Peyer's patch (tissue), 4 donors: Measurements from ENCODE around the gene NRL. TPM values are rescaled to one million over a fixed set of nuclear protein-coding genes. Genes with fewer than 3 reads are reported as not detected.
"Not testable (repeated sequence)": the region's sequence is repeated elsewhere in the genome, so short reads cannot be mapped to it uniquely, and the experiment has no call there.

Experiments
- DNase-seq, 3 donors: peaks; one replicate each; pipeline ENCODE4 v3.0.0-alpha.2; 2017 to 2019
- H3K27ac ChIP-seq, 4 donors: fragments of 200-600 bp; sonication (generic); one replicate each; pipeline ENCODE4 v1.5.1; 2016 to 2019
- H3K27me3 ChIP-seq, 2 donors: fragments of 200-600 bp; sonication (generic); one replicate each; pipeline ENCODE4 v1.5.1; 2019
- H3K36me3 ChIP-seq, 3 donors: fragments of 200-600 bp; sonication (generic); one replicate each; pipeline ENCODE4 v1.5.1; 2016 to 2019
- H3K4me1 ChIP-seq, 4 donors: fragments of 200-600 bp; sonication (generic); one replicate each; pipeline ENCODE4 v1.5.1; 2016 to 2019
- H3K4me3 ChIP-seq, 4 donors: fragments of 200-600 bp; sonication (generic); 1 replicate in 3 of 4; 2 replicates in 1 of 4; pipeline ENCODE4 v1.5.1; 2016 to 2019; ENCODE audit warnings: mild to moderate bottlenecking in 1 of 4
- H3K9me3 ChIP-seq, 4 donors: fragments of 200-600 bp; sonication (generic); one replicate each; pipeline ENCODE4 v1.5.1; 2016 to 2019; ENCODE audit warnings: mild to moderate bottlenecking in 1 of 4
- POLR2A ChIP-seq, 2 donors: fragments of 450-650 bp; IDR thresholded peaks; one replicate each; pipeline ENCODE4 v1.5.1; 2017; ENCODE audit warnings: antibody characterized with exemption in 2 of 2, mild to moderate bottlenecking in 2 of 2, moderate library complexity in 2 of 2
- total RNA-seq, 4 donors: library from RNA; depleted of rRNA; stranded (reverse); fragments of >200 nt; gene quantifications; one replicate each; pipeline ENCODE4 v1.1.0, GENCODE V29; 2016
- TF ChIP-seq, protein P1 (sequence below), 6 experiments: fragments of 450-650 bp in 4 of 6; fragments of 200-600 bp in 2 of 6; sonication (generic) in 1 of 6; IDR thresholded peaks; one replicate each; pipeline ENCODE4 v1.5.1; 2017 to 2019; ENCODE audit warnings: antibody characterized with exemption in 6 of 6, mild to moderate bottlenecking in 3 of 6, moderate library complexity in 1 of 6

NRL gene
- total RNA-seq, 4 donors from 2014 or later: 4.6 to 14.2 (median 13.5) TPM; not detected in 1

DNA sequence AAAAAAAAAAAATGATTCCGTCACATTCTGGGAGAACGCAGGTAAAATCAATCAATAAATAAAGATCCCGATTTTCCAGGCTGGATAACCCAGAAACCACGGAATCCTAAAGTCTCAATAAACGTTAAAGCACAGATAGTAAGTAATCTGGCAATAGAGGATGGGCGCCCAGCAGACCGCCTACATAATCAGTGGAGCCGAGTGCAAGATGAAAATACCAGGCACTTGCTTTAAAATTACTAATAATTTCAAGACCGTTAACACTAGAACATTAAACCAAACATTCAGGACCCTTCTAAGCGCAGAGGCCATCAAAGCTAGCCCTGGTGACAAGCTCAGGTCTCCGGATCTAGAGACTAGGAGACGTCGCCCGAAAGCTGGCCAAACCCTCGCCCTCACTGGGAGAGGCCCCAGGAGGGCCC is 1.4 kb downstream of the NRL start:
- Histone ChIP-seq H3K4me1 (peaks cover 9 to 31% (median 11%) of the 10 kb centered on the region in 4 donors), H3K36me3 (peaks cover 0 to 17% (median 0%) of the 10 kb centered on the region in 3 donors), H3K4me3 (peak overlapping the region; percentile 50 to 89 (median 72)), H3K27ac (peak overlapping the region; percentile 94 to 99 (median 97)), H3K27me3 (no peaks in the 10 kb centered on the region), H3K9me3 (no peaks in the 10 kb centered on the region)
- no peak for TF ChIP-seq POLR2A (IDR thresholded peaks at IDR 0.05)
- TF ChIP-seq, protein P1, sequence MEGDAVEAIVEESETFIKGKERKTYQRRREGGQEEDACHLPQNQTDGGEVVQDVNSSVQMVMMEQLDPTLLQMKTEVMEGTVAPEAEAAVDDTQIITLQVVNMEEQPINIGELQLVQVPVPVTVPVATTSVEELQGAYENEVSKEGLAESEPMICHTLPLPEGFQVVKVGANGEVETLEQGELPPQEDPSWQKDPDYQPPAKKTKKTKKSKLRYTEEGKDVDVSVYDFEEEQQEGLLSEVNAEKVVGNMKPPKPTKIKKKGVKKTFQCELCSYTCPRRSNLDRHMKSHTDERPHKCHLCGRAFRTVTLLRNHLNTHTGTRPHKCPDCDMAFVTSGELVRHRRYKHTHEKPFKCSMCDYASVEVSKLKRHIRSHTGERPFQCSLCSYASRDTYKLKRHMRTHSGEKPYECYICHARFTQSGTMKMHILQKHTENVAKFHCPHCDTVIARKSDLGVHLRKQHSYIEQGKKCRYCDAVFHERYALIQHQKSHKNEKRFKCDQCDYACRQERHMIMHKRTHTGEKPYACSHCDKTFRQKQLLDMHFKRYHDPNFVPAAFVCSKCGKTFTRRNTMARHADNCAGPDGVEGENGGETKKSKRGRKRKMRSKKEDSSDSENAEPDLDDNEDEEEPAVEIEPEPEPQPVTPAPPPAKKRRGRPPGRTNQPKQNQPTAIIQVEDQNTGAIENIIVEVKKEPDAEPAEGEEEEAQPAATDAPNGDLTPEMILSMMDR (IDR thresholded peaks at IDR 0.05): no peak
- DNase-seq: no peak

GRCh38 chr14:24110523-24110922 is 4.2 kb downstream of the NRL start:
- Histone ChIP-seq H3K36me3 (no peaks in the 10 kb centered on the region), H3K27me3 (no peaks in the 10 kb centered on the region), H3K9me3 (no peaks in the 10 kb centered on the region), H3K27ac (peak overlapping the region in 2 of 4 donors; percentile 23 to 35), H3K4me3 (no peak overlapping the region), H3K4me1 (peaks cover 0 to 12% (median 8%) of the 10 kb centered on the region in 4 donors)
- no peak for TF ChIP-seq POLR2A (IDR thresholded peaks at IDR 0.05)
- TF ChIP-seq, protein P1 (IDR thresholded peaks at IDR 0.05): no peak
- no peak for DNase-seq

GRCh38 chr14:24110060-24110459 is 4.7 kb downstream of the NRL start:
- DNase-seq: no peak
- Histone ChIP-seq H3K9me3 (no peaks in the 10 kb centered on the region), H3K4me1 (peaks cover 0 to 10% (median 8%) of the 10 kb centered on the region in 4 donors), H3K27ac (peak overlapping the region in 1 of 4 donors; percentile 23), H3K36me3 (no peaks in the 10 kb centered on the region), H3K4me3 (no peak overlapping the region), H3K27me3 (no peaks in the 10 kb centered on the region)
- TF ChIP-seq, protein P1 (IDR thresholded peaks at IDR 0.05): no peak
- TF ChIP-seq POLR2A (IDR thresholded peaks at IDR 0.05): no peak

GRCh38 chr14:24108336-24108874 is 6.3 kb downstream of the NRL start:
- Histone ChIP-seq H3K36me3 (peaks cover 0 to 5% (median 0%) of the 10 kb centered on the region in 3 donors), H3K4me3 (no peak overlapping the region), H3K27me3 (no peaks in the 10 kb centered on the region), H3K9me3 (no peaks in the 10 kb centered on the region), H3K4me1 (peaks cover 0 to 9% (median 5%) of the 10 kb centered on the region in 4 donors), H3K27ac (peak overlapping the region; percentile 11 to 72 (median 40))
- no peak for DNase-seq
- no peak for TF ChIP-seq POLR2A (IDR thresholded peaks at IDR 0.05)
- TF ChIP-seq, protein P1 (IDR thresholded peaks at IDR 0.05): no peak

- Histone ChIP-seq H3K27me3 (no peaks in the 10 kb centered on the region), H3K4me3 (no peak overlapping the region), H3K4me1 (peaks cover 0 to 9% (median 3%) of the 10 kb centered on the region in 4 donors), H3K27ac (no peak overlapping the region), H3K9me3 (no peaks in the 10 kb centered on the region), H3K36me3 (peaks cover 0 to 22% (median 0%) of the 10 kb centered on the region in 3 donors)
- no peak for DNase-seq
- no peak for TF ChIP-seq POLR2A (IDR thresholded peaks at IDR 0.05)
- TF ChIP-seq, protein P1 (IDR thresholded peaks at IDR 0.05): no peak
These were observed 8.0 kb downstream of the NRL start for GRCh38 chr14:24106672-24107271.

GRCh38 chr14:24105609-24106239 is 9.0 kb downstream of the NRL start:
- not testable (repeated sequence) for H3K9me3 ChIP-seq, H3K4me1 ChIP-seq, H3K27ac ChIP-seq, H3K27me3 ChIP-seq, H3K4me3 ChIP-seq, DNase-seq
- peaks cover 0 to 31% (median 0%) of the 10 kb centered on the region in 3 donors for H3K36me3 ChIP-seq
